H1 (cell line): ENCODE results near the gene PWWP3B. TPM values are rescaled to one million over a fixed set of nuclear protein-coding genes. Genes with fewer than 3 reads are reported as not detected.
"Not testable (repeated sequence)": the region's sequence is repeated elsewhere in the genome, so short reads cannot be mapped to it uniquely, and the experiment has no call there.

Experiments
- CTCF ChIA-PET: fragments of 300-600 bp; sonication (Branson Sonifier 250); formaldehyde crosslinking; loops from one replicate; lab custom pipeline; 2021; ENCODE audit not compliant: partially characterized antibody; lab: Charles Lee
- POLR2A ChIA-PET: fragments of 300-600 bp; sonication (Branson Sonifier 250); formaldehyde crosslinking; loops from one replicate; lab custom pipeline; 2021; ENCODE audit warnings: inconsistent platforms; ENCODE audit not compliant: partially characterized antibody; lab: Charles Lee
- DNase-seq, 2 experiments: peaks; one replicate each; pipeline versions ENCODE4 v3.0.0 to v3.0.0-alpha.2; 2010 to 2022; ENCODE audit warnings: low spot score in 2 of 2, low read depth in 1 of 2, mixed read lengths in 1 of 2
- FAIRE-seq: peaks from 2 replicates; lab custom pipeline; 2011; peaks lifted over from hg19 to GRCh38; lab: Jason Lieb, UNC
- H2AFZ ChIP-seq: 2 replicates; pipeline ENCODE4 v1.8.1; 2012; ENCODE audit warnings: low read length, inconsistent platforms
- H2AK5ac ChIP-seq: 2 replicates; pipeline ENCODE4 v1.6.1; 2013; ENCODE audit warnings: low read depth, low read length
- H2BK120ac ChIP-seq: replicated peaks from 2 replicates; pipeline ENCODE3; 2013; ENCODE audit warnings: low read depth, low read length, inconsistent platforms
- H2BK12ac ChIP-seq: 2 replicates; pipeline ENCODE4 v1.6.1; 2013; ENCODE audit warnings: low read depth, low read length
- H2BK15ac ChIP-seq: 2 replicates; pipeline ENCODE4 v1.6.1; 2013; ENCODE audit warnings: low read length
- H2BK20ac ChIP-seq: 2 replicates; pipeline ENCODE4 v1.6.1; 2013; ENCODE audit warnings: low read length
- H2BK5ac ChIP-seq: 2 replicates; pipeline ENCODE4 v1.6.1; 2013; ENCODE audit warnings: low read depth, low read length
- H3K14ac ChIP-seq: 2 replicates; pipeline ENCODE4 v1.6.1; 2013; ENCODE audit warnings: inconsistent platforms; ENCODE audit not compliant: insufficient read length
- H3K18ac ChIP-seq: 2 replicates; pipeline ENCODE4 v1.6.1; 2013; ENCODE audit warnings: low read length; ENCODE audit errors: extremely low read depth
- H3K23ac ChIP-seq: 2 replicates; pipeline ENCODE4 v1.6.1; 2013; ENCODE audit warnings: inconsistent platforms; ENCODE audit not compliant: insufficient read length
- H3K23me2 ChIP-seq: 2 replicates; pipeline ENCODE4 v1.6.1; 2013; ENCODE audit warnings: low read depth, low read length
- H3K27ac ChIP-seq: 2 replicates; pipeline ENCODE4 v1.6.1; 2011; ENCODE audit warnings: low read depth, low read length, inconsistent platforms
- H3K27me3 ChIP-seq, 4 experiments: replicated peaks in 1 of 4; 1 replicate in 1 of 4; 2 replicates in 3 of 4; pipeline versions ENCODE4 v1.6.1 to v1.8.1; 2011 to 2013; ENCODE audit warnings: low read length in 3 of 4, mild to moderate bottlenecking in 3 of 4, inconsistent platforms in 2 of 4, mixed read lengths in 2 of 4, moderate library complexity in 1 of 4; ENCODE audit not compliant: control insufficient read depth in 3 of 4, insufficient read depth in 3 of 4; ENCODE audit errors: extremely low read depth in 1 of 4
- H3K36me3 ChIP-seq, 4 experiments: 2 replicates each; pipeline versions ENCODE4 v1.6.1 to v1.8.1; 2011 to 2013; ENCODE audit warnings: mild to moderate bottlenecking in 4 of 4, low read length in 3 of 4, moderate library complexity in 2 of 4, control low read depth in 1 of 4, inconsistent platforms in 1 of 4; ENCODE audit not compliant: insufficient read depth in 4 of 4, control insufficient read depth in 2 of 4
- H3K4ac ChIP-seq: replicated peaks from 2 replicates; pipeline ENCODE3; 2013; ENCODE audit warnings: low read length, low read depth, mixed read lengths, inconsistent platforms; ENCODE audit not compliant: insufficient read length
- H3K4me1 ChIP-seq, 4 experiments: replicated peaks in 1 of 4; 1 replicate in 1 of 4; 2 replicates in 3 of 4; pipeline versions ENCODE4 v1.6.1 to v1.8.1; 2011 to 2013; ENCODE audit warnings: low read length in 3 of 4, inconsistent platforms in 2 of 4, mixed read lengths in 1 of 4; ENCODE audit not compliant: insufficient read depth in 4 of 4, control insufficient read depth in 3 of 4
- H3K4me2 ChIP-seq, 2 experiments: 2 replicates each; pipeline versions ENCODE4 v1.6.1 to v1.8.1; 2011 to 2013; ENCODE audit warnings: low read depth in 2 of 2, low read length in 2 of 2, control low read depth in 1 of 2, inconsistent platforms in 1 of 2, mild to moderate bottlenecking in 1 of 2; ENCODE audit not compliant: insufficient read depth in 1 of 2
- H3K4me3 ChIP-seq, 4 experiments: fragments of 200-600, 300-600 bp in 1 of 4; sonication (generic), shearing (Covaris generic), sonication (Bioruptor Twin) in 1 of 4; 2 replicates each; pipeline versions ENCODE4 v1.5.1 to v1.8.1; 2011 to 2016; ENCODE audit warnings: low read length in 4 of 4, low read depth in 3 of 4, control low read depth in 2 of 4, inconsistent platforms in 2 of 4, mild to moderate bottlenecking in 2 of 4, mixed read lengths in 1 of 4, moderate library complexity in 1 of 4; ENCODE audit not compliant: insufficient read depth in 2 of 4; ENCODE audit errors: extremely low read depth in 1 of 4
- H3K56ac ChIP-seq: replicated peaks from 2 replicates; pipeline ENCODE3; 2013; ENCODE audit warnings: low read depth, mild to moderate bottlenecking, mixed read lengths, low read length, inconsistent platforms; ENCODE audit not compliant: insufficient read length
- H3K79me1 ChIP-seq: 2 replicates; pipeline ENCODE4 v1.6.1; 2013; ENCODE audit warnings: low read depth, low read length, control low read depth
- H3K79me2 ChIP-seq, 2 experiments: 2 replicates each; pipeline versions ENCODE4 v1.6.1 to v1.8.1; 2012 to 2013; ENCODE audit warnings: low read length in 2 of 2, mild to moderate bottlenecking in 2 of 2, inconsistent platforms in 1 of 2; ENCODE audit not compliant: insufficient read depth in 2 of 2, control insufficient read depth in 1 of 2
- H3K9ac ChIP-seq, 4 experiments: replicated peaks in 1 of 4; 1 replicate in 1 of 4; 2 replicates in 3 of 4; pipeline versions ENCODE4 v1.6.1 to v1.8.1; 2011 to 2013; ENCODE audit warnings: low read depth in 3 of 4, low read length in 3 of 4, control low read depth in 2 of 4, mild to moderate bottlenecking in 2 of 4, moderate library complexity in 2 of 4, inconsistent platforms in 1 of 4; ENCODE audit errors: extremely low read depth in 1 of 4
- H3K9me3 ChIP-seq, 2 experiments: 2 replicates each; pipeline versions ENCODE4 v1.6.1 to v1.8.1; 2012 to 2013; ENCODE audit warnings: mild to moderate bottlenecking in 2 of 2, moderate library complexity in 2 of 2, control low read depth in 1 of 2, inconsistent platforms in 1 of 2, low read depth in 1 of 2, low read length in 1 of 2, mixed read lengths in 1 of 2; ENCODE audit not compliant: insufficient read depth in 2 of 2
- H4K20me1 ChIP-seq, 2 experiments: replicated peaks in 1 of 2; 2 replicates each; pipeline versions ENCODE3 to v1.8.1; 2011 to 2013; ENCODE audit warnings: inconsistent platforms in 2 of 2, low read length in 2 of 2, mild to moderate bottlenecking in 1 of 2; ENCODE audit not compliant: insufficient read depth in 2 of 2, control insufficient read depth in 1 of 2
- H4K5ac ChIP-seq: 2 replicates; pipeline ENCODE4 v1.6.1; 2013; ENCODE audit warnings: low read length, low read depth, mixed read lengths, inconsistent platforms; ENCODE audit not compliant: insufficient read length
- H4K8ac ChIP-seq: 2 replicates; pipeline ENCODE4 v1.8.0; 2013; ENCODE audit warnings: mild to moderate bottlenecking, moderate library complexity, low read length, inconsistent platforms; ENCODE audit not compliant: insufficient read depth; ENCODE audit errors: extremely low read depth
- H4K91ac ChIP-seq: replicated peaks from 2 replicates; pipeline ENCODE3; 2013; ENCODE audit warnings: low read length, mixed read lengths, inconsistent platforms; ENCODE audit not compliant: insufficient read length
- WGBS, 2 experiments: shearing (Covaris generic) in 1 of 2; methylation state at CpG; one replicate each; pipeline versions ENCODE4 v1.1.6 to v1.1.7; 2013 to 2015; ENCODE audit warnings: low lambda C conversion rate in 2 of 2, mixed read lengths in 2 of 2, inconsistent platforms in 1 of 2, low coverage in 1 of 2, missing lambda C conversion rate in 1 of 2; ENCODE audit not compliant: insufficient replicate concordance in 2 of 2, insufficient coverage in 1 of 2, insufficient read length in 1 of 2; ENCODE audit errors: extremely low coverage in 1 of 2, missing lambda C conversion rate in 1 of 2; 5-methylcytosine and 5-hydroxymethylcytosine counted together
- polyA plus RNA-seq, 7 experiments: library from polyadenylated mRNA; depleted of rRNA in 3 of 7; stranded (reverse) in 5 of 7; unstranded in 2 of 7; fragments of >200 nt in 5 of 7; fragments of 200-250 nt in 2 of 7; gene quantifications; 1 replicate in 5 of 7; 2 replicates in 1 of 7; 4 replicates in 1 of 7; pipeline versions ENCODE4 v1.2.1 to v1.2.3, GENCODE V29; 2011 to 2013; ENCODE audit warnings: missing spikeins in 2 of 7, mixed read lengths in 2 of 7
- total RNA-seq: library from RNA; stranded (reverse); fragmentation: NEBNext Ultra II Directional; extraction: Animal tissue kit (Norgen Biotek cat#: 25700); gene quantifications from 2 replicates; pipeline ENCODE4 v1.2.1, GENCODE V29; 2021

Gene PWWP3B
- total and polyA plus RNA-seq, 2 of the 8 experiments (the other 6 are each of a cell fraction or from before 2014, with no cell fraction given), result 0.15 to 0.61 TPM

- H4K91ac ChIP-seq, FAIRE-seq, H2AK5ac ChIP-seq, H3K4me3 ChIP-seq, H3K36me3 ChIP-seq, H3K56ac ChIP-seq, DNase-seq, POLR2A ChIA-PET, H4K8ac ChIP-seq, H2BK120ac ChIP-seq, H3K4me1 ChIP-seq, H3K9ac ChIP-seq, H3K79me2 ChIP-seq, H3K23ac ChIP-seq, H4K20me1 ChIP-seq, H3K27ac ChIP-seq, H3K18ac ChIP-seq, H2BK20ac ChIP-seq, H2BK12ac ChIP-seq, H3K4me2 ChIP-seq, H3K4ac ChIP-seq, H3K23me2 ChIP-seq, H2BK15ac ChIP-seq, H3K79me1 ChIP-seq, H3K9me3 ChIP-seq, H3K14ac ChIP-seq, H2AFZ ChIP-seq, H2BK5ac ChIP-seq, H4K5ac ChIP-seq, H3K27me3 ChIP-seq, CTCF ChIA-PET: not testable (repeated sequence)
- 90% methylated on average over 5 of the region's 6 CpGs; no CpG with 5 or more reads in 1 of the 2 experiments for WGBS, 2 experiments
Measured at GRCh38 chrX:106183685-106184084, 15.6 kb downstream of the PWWP3B start.
